ENCODE data around the gene GORAB.

GORAB gene

GRCh38 chr1:170536924-170537551 lies 5.1 kb downstream of the GORAB start:
- Histone ChIP-seq H3K27me3 (ENCODE audit: control insufficient read depth, low read length) (no peaks in the 10 kb centered on the region), H4K20me1 (ENCODE audit: control insufficient read depth, insufficient read depth, low read depth, low read length) (no peaks in the 10 kb centered on the region), H3K4me1 (ENCODE audit: control insufficient read depth, low read length) (peaks cover 7% of the 10 kb centered on the region), H3K79me2 (ENCODE audit: control insufficient read depth, low read length) (peaks cover 56% of the 10 kb centered on the region), H3F3A (ENCODE audit: control insufficient read depth, insufficient read depth) (no peaks in the 10 kb centered on the region), H3K27ac (ENCODE audit: low read depth, low read length) (no peak overlapping the region), H3K36me3 (ENCODE audit: control insufficient read depth, low read length) (peaks cover 52% of the 10 kb centered on the region), H3K4me3 (ENCODE audit: low read length) (no peak overlapping the region), H3K9me2 (replicated peaks; ENCODE audit: control insufficient read depth, low read length) (no peaks in the 10 kb centered on the region), H3K9me3 (ENCODE audit: control insufficient read depth, insufficient read depth, low read length) (no peaks in the 10 kb centered on the region), H3K4me2 (ENCODE audit: low read length) (no peak overlapping the region)
- no peak for TF ChIP-seq EZH2phosphoT487 (IDR thresholded peaks at IDR 0.05; ENCODE audit: borderline replicate concordance, low read length)
- TF ChIP-seq CTCF (IDR thresholded peaks at IDR 0.05; ENCODE audit: low read depth, low read length, poor library complexity, severe bottlenecking) = no peak

- Histone ChIP-seq H3K27ac (ENCODE audit: low read depth, low read length) (no peak overlapping the region), H3K9me2 (replicated peaks; ENCODE audit: control insufficient read depth, low read length) (no peaks in the 10 kb centered on the region), H3K4me1 (ENCODE audit: control insufficient read depth, low read length) (peaks cover 4% of the 10 kb centered on the region), H3K9me3 (ENCODE audit: control insufficient read depth, insufficient read depth, low read length) (no peaks in the 10 kb centered on the region), H3K27me3 (ENCODE audit: control insufficient read depth, low read length) (no peaks in the 10 kb centered on the region), H3K79me2 (ENCODE audit: control insufficient read depth, low read length) (peaks cover 47% of the 10 kb centered on the region), H3K4me2 (ENCODE audit: low read length) (no peak overlapping the region), H3F3A (ENCODE audit: control insufficient read depth, insufficient read depth) (no peaks in the 10 kb centered on the region), H3K36me3 (ENCODE audit: control insufficient read depth, low read length) (peaks cover 61% of the 10 kb centered on the region), H4K20me1 (ENCODE audit: control insufficient read depth, insufficient read depth, low read depth, low read length) (no peaks in the 10 kb centered on the region), H3K4me3 (ENCODE audit: low read length) (no peak overlapping the region)
- TF ChIP-seq EZH2phosphoT487 (IDR thresholded peaks at IDR 0.05; ENCODE audit: borderline replicate concordance, low read length) = no peak
- no peak for TF ChIP-seq CTCF (IDR thresholded peaks at IDR 0.05; ENCODE audit: low read depth, low read length, poor library complexity, severe bottlenecking)
These were observed 6.0 kb downstream of the GORAB start for GRCh38 chr1:170537798-170538503.

- peaks cover 68% of the 10 kb centered on the region for H3K36me3 ChIP-seq (ENCODE audit: control insufficient read depth, low read length)
- no peaks in the 10 kb centered on the region for H3K9me3 ChIP-seq (ENCODE audit: control insufficient read depth, insufficient read depth, low read length)
- H3K4me3 ChIP-seq (ENCODE audit: low read length) = no peak overlapping the region
- H3K9me2 ChIP-seq (replicated peaks; ENCODE audit: control insufficient read depth, low read length) = no peaks in the 10 kb centered on the region
- peaks cover 39% of the 10 kb centered on the region for H3K79me2 ChIP-seq (ENCODE audit: control insufficient read depth, low read length)
- TF ChIP-seq CTCF (IDR thresholded peaks at IDR 0.05; ENCODE audit: low read depth, low read length, poor library complexity, severe bottlenecking) (no peak), EZH2phosphoT487 (IDR thresholded peaks at IDR 0.05; ENCODE audit: borderline replicate concordance, low read length) (no peak)
- no peaks in the 10 kb centered on the region for H3K27me3 ChIP-seq (ENCODE audit: control insufficient read depth, low read length)
- H3K4me1 ChIP-seq (ENCODE audit: control insufficient read depth, low read length) = no peaks in the 10 kb centered on the region; the same call in 1 of the 2 replicates
- no peak overlapping the region for H3K4me2 ChIP-seq (ENCODE audit: low read length)
- no peaks in the 10 kb centered on the region for H3F3A ChIP-seq (ENCODE audit: control insufficient read depth, insufficient read depth)
- no peak overlapping the region for H3K27ac ChIP-seq (ENCODE audit: low read depth, low read length)
- H4K20me1 ChIP-seq (ENCODE audit: control insufficient read depth, insufficient read depth, low read depth, low read length) = no peaks in the 10 kb centered on the region
These were observed 6.7 kb downstream of the GORAB start for GRCh38 chr1:170538687-170539086.
